ENCODE data around the gene SHISA9.

DNA sequence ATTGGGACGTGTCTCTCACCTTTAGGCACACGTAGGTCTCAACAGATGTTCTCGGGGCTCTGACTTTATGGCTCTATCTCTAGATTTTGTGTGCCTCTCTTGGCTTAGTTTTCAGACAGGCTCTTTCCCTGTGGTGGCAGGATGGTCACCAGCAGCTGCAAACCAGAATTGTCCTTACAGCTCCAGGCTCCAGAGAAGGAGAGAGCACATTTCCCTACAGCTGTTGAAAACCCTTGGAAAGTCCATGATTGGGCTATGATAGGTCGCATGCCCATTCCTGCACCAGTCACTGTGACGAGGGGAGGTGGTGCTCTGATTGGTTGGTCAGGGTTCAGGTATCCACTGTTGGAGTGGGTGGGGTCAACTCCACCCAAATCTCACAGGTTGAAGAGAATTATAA is 41.5 kb downstream of the SHISA9 start:
- TF ChIP-seq, protein P1, sequence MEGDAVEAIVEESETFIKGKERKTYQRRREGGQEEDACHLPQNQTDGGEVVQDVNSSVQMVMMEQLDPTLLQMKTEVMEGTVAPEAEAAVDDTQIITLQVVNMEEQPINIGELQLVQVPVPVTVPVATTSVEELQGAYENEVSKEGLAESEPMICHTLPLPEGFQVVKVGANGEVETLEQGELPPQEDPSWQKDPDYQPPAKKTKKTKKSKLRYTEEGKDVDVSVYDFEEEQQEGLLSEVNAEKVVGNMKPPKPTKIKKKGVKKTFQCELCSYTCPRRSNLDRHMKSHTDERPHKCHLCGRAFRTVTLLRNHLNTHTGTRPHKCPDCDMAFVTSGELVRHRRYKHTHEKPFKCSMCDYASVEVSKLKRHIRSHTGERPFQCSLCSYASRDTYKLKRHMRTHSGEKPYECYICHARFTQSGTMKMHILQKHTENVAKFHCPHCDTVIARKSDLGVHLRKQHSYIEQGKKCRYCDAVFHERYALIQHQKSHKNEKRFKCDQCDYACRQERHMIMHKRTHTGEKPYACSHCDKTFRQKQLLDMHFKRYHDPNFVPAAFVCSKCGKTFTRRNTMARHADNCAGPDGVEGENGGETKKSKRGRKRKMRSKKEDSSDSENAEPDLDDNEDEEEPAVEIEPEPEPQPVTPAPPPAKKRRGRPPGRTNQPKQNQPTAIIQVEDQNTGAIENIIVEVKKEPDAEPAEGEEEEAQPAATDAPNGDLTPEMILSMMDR (IDR thresholded peaks at IDR 0.05): no peak
- no peak for TF ChIP-seq POLR2A (IDR thresholded peaks at IDR 0.05)
